Bronchial epithelial cell (primary cell): Measurements from ENCODE around the gene CARMIL1. TPM values are rescaled to one million over a fixed set of nuclear protein-coding genes. Genes with fewer than 3 reads are reported as not detected.
A peak's percentile ranks its signal among the peaks of the same experiment; 100 is the strongest.

ENCODE experiments used
- DNase-seq: peaks from one replicate; pipeline ENCODE4 v3.0.0-alpha.2; 2010; ENCODE audit warnings: low read depth
- FAIRE-seq: peaks from 2 replicates; lab custom pipeline; 2011; peaks lifted over from hg19 to GRCh38; lab: Jason Lieb, UNC
- H3K27me3 ChIP-seq: 2 replicates; pipeline ENCODE4 v1.5.1; 2011; ENCODE audit warnings: low read length; ENCODE audit not compliant: control insufficient read depth, insufficient read depth
- H3K36me3 ChIP-seq: 2 replicates; pipeline ENCODE4 v1.5.1; 2011; ENCODE audit warnings: low read length; ENCODE audit not compliant: control insufficient read depth, insufficient read depth
- H3K4me3 ChIP-seq: 2 replicates; pipeline ENCODE4 v1.5.1; 2011; ENCODE audit warnings: mild to moderate bottlenecking, low read depth, low read length, control low read depth
- CTCF ChIP-seq: IDR thresholded peaks from 2 replicates; pipeline ENCODE4 v1.5.1; 2011; ENCODE audit warnings: mild to moderate bottlenecking, moderate library complexity, low read length, control low read depth, inconsistent platforms; ENCODE audit not compliant: insufficient read depth, severe bottlenecking
- total RNA-seq: library from RNA; depleted of rRNA; stranded (reverse); fragments of >200 nt; gene quantifications from 2 replicates; pipeline ENCODE4 v1.2.1, GENCODE V29; 2014

Gene CARMIL1
- total RNA-seq, 1 donor from 2014 or later: 12.1 TPM

GRCh38 chr6:25541228-25541627 is 262.1 kb downstream of the CARMIL1 start:
- no peak for TF ChIP-seq CTCF
- DNase-seq (no peak), FAIRE-seq (no peak)
- H3K36me3 ChIP-seq: no peaks in the 10 kb centered on the region
- H3K4me3 ChIP-seq: no peak overlapping the region
- no peaks in the 10 kb centered on the region for H3K27me3 ChIP-seq

GRCh38 chr6:25542984-25543910 is 264.1 kb downstream of the CARMIL1 start:
- no peaks in the 10 kb centered on the region for H3K36me3 ChIP-seq
- no peak for FAIRE-seq
- H3K4me3 ChIP-seq: no peak overlapping the region
- TF ChIP-seq CTCF: no peak
- no peak for DNase-seq
- H3K27me3 ChIP-seq: no peaks in the 10 kb centered on the region

- DNase-seq (no peak), FAIRE-seq (no peak)
- Histone ChIP-seq H3K36me3 (no peaks in the 10 kb centered on the region), H3K4me3 (no peak overlapping the region), H3K27me3 (no peaks in the 10 kb centered on the region)
- TF ChIP-seq CTCF: no peak
These were observed 265.7 kb downstream of the CARMIL1 start for GRCh38 chr6:25544833-25545232.

GRCh38 chr6:25547797-25548196 is 268.6 kb downstream of the CARMIL1 start:
- H3K36me3 ChIP-seq: no peaks in the 10 kb centered on the region
- DNase-seq (no peak), FAIRE-seq (no peak)
- TF ChIP-seq CTCF: no peak
- H3K4me3 ChIP-seq: no peak overlapping the region
- H3K27me3 ChIP-seq: no peaks in the 10 kb centered on the region

GRCh38 chr6:25548451-25548850 is 269.3 kb downstream of the CARMIL1 start:
- H3K27me3 ChIP-seq: no peaks in the 10 kb centered on the region
- H3K36me3 ChIP-seq: no peaks in the 10 kb centered on the region
- no peak for TF ChIP-seq CTCF
- no peak overlapping the region for H3K4me3 ChIP-seq
- DNase-seq (no peak), FAIRE-seq (peak; percentile 32)
